Dermis microvascular lymphatic vessel endothelial cell (primary cell): ENCODE data around the gene GALNT18. TPM values are rescaled to one million over a fixed set of nuclear protein-coding genes. Genes with fewer than 3 reads are reported as not detected.

ENCODE experiments used
- DNase-seq, 2 donors: peaks; one replicate each; pipeline versions ENCODE4 v3.0.0 to v3.0.0-alpha.2; 2010; ENCODE audit warnings: low read depth in 2 of 2
- total RNA-seq: library from RNA; depleted of rRNA; stranded (reverse); fragments of >200 nt; gene quantifications from 2 replicates; pipeline ENCODE4 v1.2.1, GENCODE V29; 2014

The GALNT18 gene
- total RNA-seq, 1 donor from 2014 or later, result 81.3 TPM

DNA sequence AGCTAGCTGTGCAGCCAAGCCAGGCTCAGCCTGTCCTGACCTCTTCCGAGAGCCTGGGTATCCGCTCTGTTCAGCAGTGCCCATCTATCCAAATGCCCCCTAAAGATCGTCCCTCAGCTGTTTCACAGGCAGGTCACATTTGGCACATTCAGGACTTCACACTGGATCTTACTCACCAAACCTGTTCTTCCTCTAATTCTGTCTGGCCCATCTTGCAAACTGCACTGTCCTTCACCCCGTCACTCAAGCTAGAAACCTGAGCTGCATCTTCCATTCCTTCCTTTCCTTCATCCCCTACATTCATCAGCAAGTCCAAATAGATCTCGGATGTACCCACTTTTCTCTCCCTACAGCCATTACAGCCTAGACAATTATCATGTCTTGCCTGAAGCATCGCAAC, 208.0 kb downstream of the GALNT18 start:
- DNase-seq, result no peak

DNA sequence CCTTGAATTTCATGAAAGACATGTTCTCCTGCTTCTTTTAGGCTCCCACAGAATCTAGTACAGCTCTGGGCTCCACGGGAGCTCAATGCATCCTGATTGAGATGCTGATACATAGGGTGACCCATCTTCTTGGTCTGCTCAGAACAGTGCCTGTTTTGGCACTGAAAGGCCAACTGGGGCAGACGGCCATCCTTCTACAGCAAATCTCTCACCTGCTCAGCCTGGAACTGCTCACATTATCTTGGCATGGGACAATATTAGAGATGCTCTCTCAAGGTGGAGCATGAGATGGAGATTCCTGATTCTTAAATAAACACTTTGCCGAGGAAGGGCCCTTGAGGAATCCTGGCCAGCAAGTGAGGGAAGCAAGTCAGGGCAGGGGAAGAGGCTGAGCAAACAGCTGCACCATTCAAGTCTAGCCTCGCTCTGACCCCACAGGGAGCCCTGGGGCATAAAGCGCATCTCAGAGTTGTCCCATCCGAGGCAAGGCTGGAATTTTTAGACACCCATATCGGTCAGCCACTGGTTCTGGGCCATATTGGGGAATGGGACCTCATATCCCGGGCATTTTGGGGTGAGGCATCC, 210.3 kb downstream of the GALNT18 start:
- no peak for DNase-seq

DNA sequence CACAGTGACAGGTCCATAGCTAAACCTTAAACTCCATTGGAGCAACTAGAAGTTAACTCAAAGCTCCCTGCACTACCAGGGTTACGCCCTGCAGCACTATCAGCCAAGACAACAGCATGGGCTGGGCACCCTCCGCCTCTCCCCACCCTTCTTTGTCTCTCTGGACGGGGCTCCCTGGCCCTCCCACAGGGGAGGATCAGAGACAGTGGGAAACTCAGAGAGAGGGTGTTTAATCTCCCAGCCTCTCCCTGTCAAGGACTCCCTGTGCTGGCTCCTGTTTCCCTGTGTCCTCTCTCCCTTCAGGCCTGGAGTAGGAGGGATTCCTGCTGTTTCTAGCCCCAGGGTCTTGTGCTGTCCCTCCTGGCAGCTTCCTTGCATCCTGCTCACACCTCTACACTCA, 211.9 kb downstream of the GALNT18 start:
- no peak for DNase-seq

DNA sequence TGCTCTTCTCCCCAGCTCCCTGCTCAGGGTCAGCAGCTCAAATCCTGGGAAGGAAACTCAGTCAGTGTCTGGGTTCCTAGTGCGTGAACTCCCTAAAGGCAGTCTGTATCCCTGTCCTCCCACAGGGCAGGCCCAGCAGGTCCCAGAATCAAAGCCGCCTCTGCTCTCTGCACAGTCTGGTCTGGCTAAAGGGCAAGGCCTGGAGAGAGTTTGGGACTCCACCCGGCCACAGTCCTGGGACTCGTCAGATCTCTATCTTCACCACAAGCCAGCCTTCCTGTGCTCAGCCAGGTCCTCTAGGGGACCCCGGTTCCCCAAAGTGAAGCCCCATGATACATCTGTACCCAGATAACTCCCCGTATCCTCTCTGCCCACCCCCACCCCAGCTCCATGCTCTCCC, 212.6 kb downstream of the GALNT18 start:
- DNase-seq, result no peak

DNA sequence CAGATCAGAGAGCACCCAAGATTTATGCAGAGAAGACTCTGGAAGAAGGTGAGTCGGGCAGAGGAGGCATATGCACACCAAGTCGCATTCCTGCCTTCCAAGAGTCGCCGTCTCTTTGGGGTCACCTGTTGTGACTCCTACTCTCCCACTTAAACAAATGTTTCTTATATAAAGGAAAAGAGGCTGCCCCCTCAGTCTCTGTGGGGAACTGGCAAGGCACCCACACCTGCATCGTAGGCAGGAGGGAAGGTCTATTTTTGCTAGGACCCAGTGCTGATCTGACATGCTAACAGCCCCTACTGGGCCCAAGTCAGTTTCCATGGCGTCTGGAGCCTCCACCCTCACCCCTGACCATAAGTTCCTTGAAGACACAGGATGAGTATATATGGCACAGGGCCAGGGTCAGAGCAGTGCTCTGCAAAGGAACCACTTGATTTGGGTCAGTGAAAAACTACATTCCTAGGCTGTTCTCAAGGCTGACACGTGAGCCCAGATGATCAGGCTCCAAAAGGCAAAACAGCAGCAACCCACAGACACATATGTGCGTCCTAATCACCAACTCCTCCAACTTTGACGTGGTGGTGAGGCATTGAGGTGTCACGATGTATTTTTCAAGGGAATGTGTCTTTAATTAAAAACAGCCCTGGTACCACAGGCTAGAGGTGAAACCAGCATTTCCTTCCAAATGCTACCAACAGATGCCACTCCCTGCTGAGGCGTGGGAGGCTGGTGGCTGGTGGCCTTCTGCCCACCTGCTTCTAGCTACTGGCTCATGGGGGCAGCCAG, 213.2 kb downstream of the GALNT18 start:
- DNase-seq, result no peak

DNA sequence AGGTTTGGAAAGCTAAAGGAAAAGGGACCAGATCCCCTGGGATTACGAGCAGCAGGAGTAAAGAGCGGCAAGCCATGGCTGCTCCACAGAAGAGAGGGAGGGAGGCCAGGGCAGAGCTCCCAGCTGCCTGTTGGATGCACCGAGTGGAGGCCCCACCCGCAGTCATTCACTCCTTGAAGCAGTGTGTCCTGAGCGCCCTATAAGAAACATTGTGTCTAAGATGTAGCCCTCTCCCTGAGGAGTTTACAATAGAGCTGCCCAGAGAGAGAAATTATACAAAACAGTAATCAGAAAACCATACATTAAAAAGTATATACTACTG, 214.1 kb downstream of the GALNT18 start:
- DNase-seq, result no peak

DNA sequence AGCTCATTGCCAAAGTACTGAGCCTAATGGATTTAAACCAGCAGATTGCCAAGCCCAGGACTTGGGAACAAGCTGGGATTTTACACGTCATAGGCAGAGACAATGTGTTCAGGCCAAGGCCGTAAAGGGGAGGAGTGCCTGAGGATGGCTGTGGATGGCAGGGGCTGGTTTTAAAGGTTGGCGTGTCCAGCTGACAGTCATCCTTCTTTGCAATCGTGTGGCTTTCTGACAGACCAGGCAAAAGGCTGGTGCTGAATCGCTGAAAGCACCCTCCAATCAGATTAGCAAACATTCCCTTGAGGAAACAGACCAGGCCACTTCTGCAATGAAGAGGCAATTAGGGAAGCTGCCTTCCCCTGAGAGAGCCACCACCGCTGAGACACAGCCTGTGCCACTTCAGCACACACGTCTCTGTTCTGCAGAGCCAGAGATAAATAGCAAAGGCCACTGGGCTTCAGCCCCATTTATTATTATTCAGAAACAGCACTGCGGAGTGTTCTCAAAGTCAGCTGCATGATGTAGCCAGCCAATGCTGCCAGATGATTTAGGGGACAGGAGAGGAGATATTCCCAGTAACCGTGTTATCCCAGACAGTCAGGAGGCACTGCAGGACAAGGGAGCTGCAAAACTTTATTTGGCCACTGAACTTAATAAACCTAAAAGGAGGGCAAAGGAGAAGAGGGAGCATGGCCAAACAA, 214.6 kb downstream of the GALNT18 start:
- DNase-seq, result no peak

DNA sequence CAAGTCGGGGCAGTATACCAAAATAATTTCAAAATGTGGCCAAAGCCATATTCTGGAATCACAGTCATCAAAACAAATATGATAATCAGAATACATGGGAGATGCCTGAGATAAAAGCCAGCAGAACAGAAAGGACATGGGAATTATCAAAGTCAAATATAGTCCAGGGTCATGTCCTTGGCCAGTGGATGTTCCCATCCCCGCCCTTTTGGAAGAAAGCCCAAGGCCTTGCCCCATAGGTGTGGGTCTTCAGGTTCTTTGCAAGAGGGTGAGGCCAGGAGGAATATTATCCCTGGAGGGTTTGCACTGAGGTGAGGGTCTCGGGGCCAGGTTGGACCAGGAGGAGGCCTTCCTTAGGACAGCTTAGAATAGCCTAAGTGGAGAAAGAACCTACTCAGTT, 215.2 kb downstream of the GALNT18 start:
- no peak for DNase-seq

DNA sequence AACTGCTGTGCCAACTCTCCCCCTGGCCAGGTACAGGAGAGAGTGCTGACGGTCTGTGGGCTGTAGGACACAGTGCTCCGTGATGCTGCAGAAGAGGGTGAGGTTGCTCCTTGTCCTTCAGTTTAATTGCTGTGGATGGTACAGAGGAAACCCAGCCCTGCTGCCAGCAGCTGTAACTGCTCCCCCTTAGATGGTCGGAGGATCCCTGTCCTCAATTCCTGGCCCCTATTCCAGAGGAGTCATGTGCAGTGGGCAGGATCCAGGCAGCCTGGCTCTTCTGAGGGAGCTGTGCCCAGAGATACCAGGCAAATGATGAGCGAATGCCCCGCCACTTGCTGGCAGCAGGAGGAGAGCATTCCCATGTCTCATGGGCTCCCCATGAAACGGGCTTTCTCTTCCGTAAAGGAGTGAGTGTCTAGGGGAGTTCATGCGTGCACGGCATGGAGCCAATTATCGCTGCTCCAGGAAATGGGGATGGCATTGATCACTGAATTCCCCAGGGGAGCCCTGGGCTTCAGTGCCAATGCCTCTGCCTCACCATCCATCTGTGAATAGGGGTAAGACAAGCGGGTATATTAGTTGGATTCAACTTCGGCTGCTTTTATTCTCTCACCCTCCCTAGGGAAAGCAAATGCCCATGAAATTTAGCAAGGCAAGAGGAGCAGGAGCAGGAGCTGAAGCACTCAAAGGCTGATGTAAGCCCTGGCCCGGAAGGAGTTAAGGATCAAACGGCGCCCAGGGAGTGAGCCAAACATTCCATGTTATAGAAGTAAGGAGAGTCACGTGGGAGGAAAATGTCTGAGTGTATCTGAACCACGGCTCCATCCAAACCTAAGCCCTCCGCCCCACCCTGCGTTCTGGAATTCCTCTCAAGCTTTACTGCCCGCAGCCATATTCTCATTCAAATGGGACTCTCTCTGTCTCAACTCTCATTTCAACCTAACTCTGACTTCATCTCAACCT, 217.8 kb downstream of the GALNT18 start:
- no peak for DNase-seq

DNA sequence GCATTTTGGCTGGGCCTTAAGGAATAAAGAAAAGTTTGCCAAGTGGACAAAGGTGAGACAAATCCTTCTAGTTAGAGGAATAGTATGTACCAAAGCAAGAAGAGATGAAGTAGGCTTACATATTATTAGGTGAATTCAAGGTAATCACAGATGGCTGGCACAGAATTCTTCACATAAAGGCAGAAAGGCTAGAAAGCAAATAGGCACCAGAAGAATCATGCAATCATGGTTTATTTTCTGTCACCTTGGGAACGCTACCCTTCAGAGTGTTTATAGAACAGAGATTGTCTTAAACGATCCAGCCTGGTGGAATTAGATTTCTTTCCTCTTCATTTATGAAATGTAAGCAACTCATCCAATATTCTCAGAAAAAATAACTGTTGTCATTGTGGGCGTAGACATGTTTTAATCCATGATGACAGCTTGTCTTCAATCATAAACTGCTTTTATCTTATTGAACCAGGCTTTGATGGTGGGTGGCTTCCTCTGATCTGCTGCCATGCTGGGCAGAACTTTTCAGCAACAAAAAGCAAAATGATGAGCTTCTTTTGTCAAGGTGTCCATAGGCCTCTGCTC, 219.8 kb downstream of the GALNT18 start:
- no peak for DNase-seq

DNA sequence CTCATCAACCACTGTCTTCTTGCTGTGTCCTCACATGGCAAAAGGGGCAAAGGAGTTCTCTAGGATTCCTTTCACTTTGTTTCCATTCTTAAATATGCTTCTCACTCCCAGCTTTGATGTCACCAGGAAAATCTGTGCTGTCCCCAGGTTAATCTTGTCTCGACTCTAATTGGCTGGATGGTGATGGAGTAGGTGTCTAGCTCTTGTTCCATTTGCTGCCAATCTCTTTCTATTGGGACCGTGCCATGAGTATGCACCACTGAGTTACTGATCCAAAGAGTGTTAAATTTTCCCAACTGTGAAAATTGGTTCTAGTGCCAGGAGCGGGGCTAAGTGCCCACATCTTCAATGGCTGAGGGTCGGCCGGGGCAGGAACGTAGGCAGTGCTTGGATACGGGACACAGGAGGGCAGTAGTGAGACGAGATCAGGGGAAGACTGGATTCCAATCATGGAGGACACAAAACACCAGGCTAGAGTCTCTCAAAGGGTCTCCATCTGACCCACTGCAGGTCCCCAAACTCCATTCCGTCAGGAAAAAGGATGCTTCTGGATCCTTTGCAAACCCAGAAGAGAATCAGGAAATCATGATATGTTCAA, 221.1 kb downstream of the GALNT18 start:
- peak in 1 of 2 donors; percentile 19 for DNase-seq

DNA sequence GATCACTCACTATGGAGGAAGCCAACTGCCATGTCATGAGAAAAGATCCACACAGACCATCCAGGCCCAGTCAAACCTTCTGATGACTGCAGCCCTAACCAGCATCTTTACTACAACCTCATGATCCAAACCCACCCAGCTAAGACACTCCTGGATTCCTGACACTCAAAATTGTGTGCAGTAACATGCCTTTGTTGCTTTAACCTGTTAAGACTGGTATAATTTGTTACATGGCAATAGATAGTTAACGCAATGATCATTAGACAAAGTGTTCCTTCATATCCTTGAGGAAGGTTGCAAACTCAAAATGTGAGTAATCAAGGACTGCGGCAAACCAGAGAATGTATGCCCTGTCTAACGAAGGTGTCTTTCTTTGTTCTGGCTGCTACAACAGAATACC, 221.7 kb downstream of the GALNT18 start:
- no peak for DNase-seq

DNA sequence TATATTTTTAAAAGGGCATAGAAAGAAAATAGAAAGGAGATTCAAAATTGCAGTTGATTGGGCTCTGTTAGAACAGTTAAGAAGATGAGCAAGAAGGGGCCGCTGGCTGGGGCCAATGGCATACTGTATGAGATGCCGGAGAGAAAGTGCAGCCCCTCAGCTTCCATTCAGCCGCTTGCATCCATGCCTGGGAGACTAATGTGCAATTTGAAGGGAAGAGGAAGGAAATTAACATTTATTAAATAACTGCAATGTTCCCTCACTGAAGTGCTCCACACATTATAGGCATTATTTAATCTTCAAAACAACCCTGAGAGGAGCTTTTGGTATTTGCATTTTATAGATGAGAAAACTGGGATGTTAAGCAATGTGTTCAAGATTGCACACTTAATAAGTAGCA, 224.0 kb downstream of the GALNT18 start:
- no peak for DNase-seq

DNA sequence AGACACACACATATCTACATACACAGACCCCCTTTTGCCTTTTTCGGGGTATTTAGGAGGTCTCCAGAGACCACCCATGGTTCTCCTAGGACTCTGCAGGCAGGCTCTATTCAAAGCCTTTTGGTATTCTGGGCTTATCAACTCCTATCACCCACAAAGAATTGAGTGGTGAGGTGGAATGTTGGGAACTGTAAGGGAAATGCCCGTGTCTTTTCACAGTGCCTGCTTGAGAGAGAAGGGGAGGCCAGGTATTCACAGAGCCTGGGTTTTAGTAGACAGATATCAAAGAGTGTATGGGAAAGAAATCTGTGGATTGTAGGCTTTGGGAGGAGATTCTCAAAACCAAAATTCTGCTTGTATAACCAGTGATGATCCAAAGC, 224.8 kb downstream of the GALNT18 start:
- DNase-seq, result no peak

DNA sequence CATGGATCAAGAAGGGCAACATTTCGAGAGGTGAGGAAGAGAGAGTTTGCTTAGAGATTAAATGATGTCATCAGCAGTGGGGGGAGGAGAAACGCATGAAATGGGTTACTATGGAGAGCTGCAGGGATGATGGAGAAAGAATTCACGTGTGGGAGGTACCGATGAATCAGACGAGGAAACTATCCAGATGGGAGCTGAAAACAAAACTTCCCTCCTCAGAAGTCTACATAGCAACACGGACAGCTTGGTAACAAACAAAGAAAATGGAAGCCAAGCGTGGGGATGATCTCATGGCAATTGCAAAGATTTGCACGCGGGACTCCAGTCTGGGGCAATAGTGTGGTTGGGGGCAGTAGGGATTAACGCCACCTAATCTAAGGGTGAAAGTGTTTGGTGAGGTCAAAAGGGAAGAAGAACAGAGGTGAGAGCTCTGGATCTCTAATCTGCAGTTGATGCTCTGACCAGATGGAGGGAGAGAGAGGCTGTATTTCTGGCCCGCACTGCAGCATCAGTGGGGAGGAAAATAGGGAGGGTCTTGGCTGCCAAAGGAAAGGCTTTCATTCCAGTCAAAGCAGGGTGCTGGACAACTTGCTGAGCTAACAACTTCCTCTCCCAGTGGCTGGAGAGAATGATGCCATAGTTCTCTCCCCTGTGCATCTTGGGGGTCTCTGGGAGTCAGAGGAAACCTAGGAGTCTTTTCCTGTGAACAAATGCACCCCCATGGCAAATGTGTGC, 225.3 kb downstream of the GALNT18 start:
- no peak for DNase-seq

DNA sequence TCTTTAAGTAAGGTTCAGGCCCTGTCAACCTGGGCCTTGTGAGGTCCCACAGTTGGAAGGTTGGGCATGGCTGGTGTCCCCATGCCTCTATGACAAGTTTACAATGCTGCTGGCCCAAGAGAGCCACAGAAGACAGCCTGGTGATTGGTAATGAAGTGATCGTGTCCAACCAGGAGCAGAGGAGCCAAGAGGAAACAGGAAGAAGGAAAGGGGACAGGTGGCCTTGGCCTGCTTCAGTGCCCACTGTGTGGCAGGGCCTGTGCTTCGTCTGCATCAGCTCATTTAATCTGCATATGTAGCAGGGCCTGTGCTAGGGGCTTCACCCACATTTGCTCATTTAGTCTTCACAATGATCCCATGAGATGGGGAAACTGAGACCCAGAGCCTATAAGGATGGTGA, 226.7 kb downstream of the GALNT18 start:
- no peak for DNase-seq

DNA sequence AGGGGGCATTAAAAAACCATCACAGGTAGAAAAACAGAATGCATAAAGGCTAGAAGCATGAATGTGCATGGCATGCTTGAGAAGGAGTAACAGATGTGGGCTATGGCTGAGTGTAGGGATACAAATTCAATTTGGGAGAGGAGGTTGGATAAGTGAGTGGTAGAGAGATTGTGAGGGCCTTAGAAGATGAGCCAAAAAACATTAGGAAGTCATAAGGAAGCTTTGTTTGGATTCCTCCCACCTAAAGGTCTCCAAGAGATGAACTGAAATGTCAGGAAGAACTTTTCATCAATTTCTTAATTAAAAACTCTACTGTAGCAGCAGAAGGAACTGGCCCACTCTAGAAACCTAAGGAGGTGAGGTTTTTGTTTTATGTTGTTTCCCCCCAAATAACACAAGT, 227.6 kb downstream of the GALNT18 start:
- DNase-seq, result no peak

DNA sequence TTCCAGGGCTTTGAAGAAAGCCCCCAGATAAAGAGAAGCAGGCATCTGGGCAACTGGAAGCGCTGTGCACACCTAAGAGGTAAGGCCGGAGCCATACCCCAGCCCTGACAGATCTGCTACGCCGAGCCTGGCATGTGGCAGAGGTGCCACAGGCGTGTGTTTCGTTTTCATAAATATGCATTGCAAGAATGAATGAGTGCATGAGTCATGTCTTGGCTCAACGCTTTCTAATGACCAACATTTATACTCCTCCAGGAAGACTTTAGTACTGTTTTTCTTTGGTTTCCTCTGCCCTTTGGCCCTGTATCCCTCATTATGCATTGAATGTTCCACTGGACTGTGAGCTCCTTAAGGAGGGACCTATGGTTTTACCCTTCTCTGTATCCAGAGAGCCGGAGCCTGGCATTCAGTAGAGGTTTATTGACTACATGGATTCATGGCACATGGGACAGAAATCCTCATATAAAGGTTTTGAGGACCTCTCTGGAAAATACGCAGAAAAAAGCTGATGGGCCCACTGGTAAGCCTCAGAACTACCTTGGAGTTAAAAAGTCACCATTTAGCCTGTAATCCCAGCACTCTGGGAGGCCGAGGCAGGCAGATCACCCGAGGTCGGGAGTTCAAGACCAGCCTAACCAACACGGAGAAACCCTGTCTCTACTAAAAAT, 229.9 kb downstream of the GALNT18 start:
- DNase-seq, result peak; percentile 21 to 86

DNA sequence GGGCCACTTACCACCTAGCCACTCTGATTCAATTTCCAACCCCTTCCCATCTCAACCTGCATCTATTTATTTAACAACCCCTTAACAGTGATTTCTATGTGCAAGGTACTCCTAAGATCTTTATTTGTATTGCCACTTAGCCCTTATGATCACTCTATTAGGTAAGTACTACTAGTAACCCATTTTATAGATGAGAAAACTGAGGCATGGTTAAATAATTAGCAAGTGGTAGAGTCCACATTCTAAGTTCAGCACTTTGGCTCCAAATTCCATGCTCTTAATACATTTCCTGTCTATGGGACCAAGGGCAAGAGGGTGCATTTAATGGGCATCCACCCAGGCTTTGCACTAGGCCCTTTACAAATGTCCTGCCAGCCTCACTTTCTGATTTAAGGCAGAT, 230.6 kb downstream of the GALNT18 start:
- DNase-seq, result no peak
